Panc1 (cell line): ENCODE data around the gene GLS.

ENCODE experiments used
- CTCF ChIP-seq: fragments of 450-650 bp; IDR thresholded peaks from 2 replicates; pipeline ENCODE4 v1.5.1; 2017; ENCODE audit warnings: mild to moderate bottlenecking
- POLR2AphosphoS5 ChIP-seq: IDR thresholded peaks from 2 replicates; pipeline ENCODE4 v1.6.1; 2012; ENCODE audit warnings: mild to moderate bottlenecking, low read depth, low read length, moderate library complexity
- SIN3A ChIP-seq: IDR thresholded peaks from 2 replicates; pipeline ENCODE4 v1.6.1; 2012; ENCODE audit warnings: low read depth, mild to moderate bottlenecking, low read length, moderate library complexity, borderline replicate concordance; ENCODE audit not compliant: insufficient read depth
- TCF7L2 ChIP-seq: IDR thresholded peaks from 2 replicates; pipeline ENCODE4 v1.6.1; 2011; ENCODE audit warnings: mild to moderate bottlenecking, low read depth, low read length, inconsistent platforms

DNA sequence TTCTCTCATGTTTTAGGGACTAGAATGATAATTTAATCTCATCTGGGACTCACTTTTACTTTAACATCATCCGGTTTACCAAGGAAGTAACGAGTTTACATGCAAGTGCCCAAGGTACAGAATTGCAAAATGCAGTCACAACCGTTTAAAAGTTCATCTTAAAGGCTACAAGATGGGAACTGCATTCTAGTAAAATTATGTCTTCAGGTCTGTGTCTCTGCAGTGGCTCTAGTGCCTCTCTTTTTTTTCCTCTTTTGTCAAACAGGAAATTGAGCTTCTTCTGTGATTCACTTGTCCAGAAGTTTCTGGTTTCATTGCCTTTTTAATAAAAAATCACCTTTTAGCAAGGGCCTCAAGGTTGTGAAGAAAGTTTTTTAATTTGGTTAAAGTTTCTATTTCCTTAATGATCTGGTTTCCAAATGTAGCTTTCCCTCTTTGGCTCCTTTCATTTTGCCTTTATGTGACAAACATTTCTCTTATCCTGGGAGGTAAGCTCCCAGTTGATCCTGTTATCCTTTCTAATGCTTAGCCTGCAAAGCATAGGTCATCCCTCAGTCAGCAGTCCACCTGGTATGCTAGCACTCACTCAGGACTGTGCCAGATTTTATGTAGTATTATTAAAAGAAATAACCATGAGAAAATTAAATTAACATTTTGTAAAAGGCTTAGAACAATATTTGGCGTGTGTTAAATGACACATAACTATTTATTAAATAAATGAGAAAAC lies 2.4 kb downstream of the GLS start:
- TF ChIP-seq POLR2AphosphoS5 (no peak), CTCF (no peak), TCF7L2 (no peak), SIN3A (no peak)
